ENCODE data around the gene WNT9A.

Gene WNT9A

GRCh38 chr1:227926216-227926791 lies 21.4 kb downstream of the WNT9A start:
- no peak overlapping the region for H3K4me3 ChIP-seq (replicated peaks; ENCODE audit: low read depth, low read length)
- no peak for DNase-seq (ENCODE audit: low read depth)
- TF ChIP-seq, protein P1, sequence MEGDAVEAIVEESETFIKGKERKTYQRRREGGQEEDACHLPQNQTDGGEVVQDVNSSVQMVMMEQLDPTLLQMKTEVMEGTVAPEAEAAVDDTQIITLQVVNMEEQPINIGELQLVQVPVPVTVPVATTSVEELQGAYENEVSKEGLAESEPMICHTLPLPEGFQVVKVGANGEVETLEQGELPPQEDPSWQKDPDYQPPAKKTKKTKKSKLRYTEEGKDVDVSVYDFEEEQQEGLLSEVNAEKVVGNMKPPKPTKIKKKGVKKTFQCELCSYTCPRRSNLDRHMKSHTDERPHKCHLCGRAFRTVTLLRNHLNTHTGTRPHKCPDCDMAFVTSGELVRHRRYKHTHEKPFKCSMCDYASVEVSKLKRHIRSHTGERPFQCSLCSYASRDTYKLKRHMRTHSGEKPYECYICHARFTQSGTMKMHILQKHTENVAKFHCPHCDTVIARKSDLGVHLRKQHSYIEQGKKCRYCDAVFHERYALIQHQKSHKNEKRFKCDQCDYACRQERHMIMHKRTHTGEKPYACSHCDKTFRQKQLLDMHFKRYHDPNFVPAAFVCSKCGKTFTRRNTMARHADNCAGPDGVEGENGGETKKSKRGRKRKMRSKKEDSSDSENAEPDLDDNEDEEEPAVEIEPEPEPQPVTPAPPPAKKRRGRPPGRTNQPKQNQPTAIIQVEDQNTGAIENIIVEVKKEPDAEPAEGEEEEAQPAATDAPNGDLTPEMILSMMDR (IDR thresholded peaks at IDR 0.05; ENCODE audit: low read length, missing control alignments): no peak

DNA sequence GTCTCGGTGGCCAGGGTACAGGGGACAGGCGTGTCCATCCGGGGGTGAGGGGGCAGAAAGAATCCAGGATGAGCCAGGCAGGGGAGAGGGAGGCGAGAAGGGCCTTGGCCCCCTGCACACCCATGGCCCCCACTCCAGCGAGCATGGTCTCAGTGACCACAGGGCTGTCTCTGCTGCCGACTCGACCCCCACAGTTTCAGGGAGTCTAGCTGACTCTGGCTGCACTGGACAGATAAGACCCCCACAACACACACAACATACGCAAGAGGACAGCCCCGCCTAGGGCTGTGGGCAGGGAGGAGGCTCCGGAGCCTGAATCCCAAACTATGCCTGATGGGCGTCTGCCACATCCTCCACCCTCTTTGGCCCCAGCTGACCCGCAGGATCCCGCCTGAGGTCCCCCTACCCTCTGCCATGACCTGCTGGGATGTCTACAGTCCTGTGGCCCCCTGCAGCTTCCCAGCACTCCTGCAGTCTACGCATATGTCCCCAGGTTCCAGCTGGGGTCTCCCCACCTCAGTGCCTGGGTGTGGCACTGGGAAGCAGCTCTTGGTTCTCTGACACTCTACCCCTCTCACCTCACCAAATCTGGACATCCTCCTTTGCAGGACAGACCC lies 22.0 kb downstream of the WNT9A start:
- no peak overlapping the region for H3K4me3 ChIP-seq (replicated peaks; ENCODE audit: low read depth, low read length)
- TF ChIP-seq, protein P1 (IDR thresholded peaks at IDR 0.05; ENCODE audit: low read length, missing control alignments): no peak
- DNase-seq (ENCODE audit: low read depth): no peak

- no peak overlapping the region for H3K4me3 ChIP-seq (replicated peaks; ENCODE audit: low read depth, low read length)
- TF ChIP-seq, protein P1 (IDR thresholded peaks at IDR 0.05; ENCODE audit: low read length, missing control alignments): no peak
- no peak for DNase-seq (ENCODE audit: low read depth)
Observed at GRCh38 chr1:227924833-227925574, 22.7 kb downstream of the WNT9A start.

- H3K4me3 ChIP-seq (replicated peaks; ENCODE audit: low read depth, low read length): no peak overlapping the region
- TF ChIP-seq, protein P1 (IDR thresholded peaks at IDR 0.05; ENCODE audit: low read length, missing control alignments): no peak
- DNase-seq (ENCODE audit: low read depth): no peak
Observed at GRCh38 chr1:227924168-227924832, 23.4 kb downstream of the WNT9A start.

GRCh38 chr1:227923353-227924167 lies 24.2 kb downstream of the WNT9A start:
- no peak for DNase-seq (ENCODE audit: low read depth)
- no peak overlapping the region for H3K4me3 ChIP-seq (replicated peaks; ENCODE audit: low read depth, low read length)
- TF ChIP-seq, protein P1 (IDR thresholded peaks at IDR 0.05; ENCODE audit: low read length, missing control alignments): no peak

Measured in fibroblast of pulmonary artery (primary cell).